Muscle layer of colon (tissue), 2 donors: ENCODE measurements around the gene EMC10.
A peak's percentile ranks its signal among the peaks of the same experiment; 100 is the strongest.
"Not testable (repeated sequence)": the region's sequence is repeated elsewhere in the genome, so short reads cannot be mapped to it uniquely, and the experiment has no call there.

ENCODE experiments used
- H3K27ac ChIP-seq: one replicate; pipeline ENCODE4 v1.7.0; 2013; ENCODE audit warnings: low read depth, mild to moderate bottlenecking, low read length, moderate library complexity
- H3K27me3 ChIP-seq, 2 donors: one replicate each; pipeline ENCODE4 v1.7.0; 2013; ENCODE audit warnings: low read length in 2 of 2, mild to moderate bottlenecking in 2 of 2; ENCODE audit not compliant: insufficient read depth in 2 of 2, control insufficient read depth in 1 of 2
- H3K36me3 ChIP-seq: one replicate; pipeline ENCODE4 v1.7.0; 2013; ENCODE audit warnings: mild to moderate bottlenecking, low read length; ENCODE audit not compliant: insufficient read depth
- H3K4me1 ChIP-seq: one replicate; pipeline ENCODE4 v1.7.0; 2013; ENCODE audit warnings: mild to moderate bottlenecking, low read length; ENCODE audit not compliant: insufficient read depth
- H3K4me3 ChIP-seq, 2 donors: one replicate each; pipeline ENCODE4 v1.7.0; 2013; ENCODE audit warnings: low read length in 2 of 2, low read depth in 1 of 2, mild to moderate bottlenecking in 1 of 2, moderate library complexity in 1 of 2
- H3K9ac ChIP-seq: one replicate; pipeline ENCODE4 v1.7.0; 2013; ENCODE audit warnings: low read length
- H3K9me3 ChIP-seq: one replicate; pipeline ENCODE4 v1.7.0; 2013; ENCODE audit warnings: mild to moderate bottlenecking, low read length
- donor health status: abdominal sarcoma.
- donor health status: Adenocarcinoma of cecum.

EMC10 gene

DNA sequence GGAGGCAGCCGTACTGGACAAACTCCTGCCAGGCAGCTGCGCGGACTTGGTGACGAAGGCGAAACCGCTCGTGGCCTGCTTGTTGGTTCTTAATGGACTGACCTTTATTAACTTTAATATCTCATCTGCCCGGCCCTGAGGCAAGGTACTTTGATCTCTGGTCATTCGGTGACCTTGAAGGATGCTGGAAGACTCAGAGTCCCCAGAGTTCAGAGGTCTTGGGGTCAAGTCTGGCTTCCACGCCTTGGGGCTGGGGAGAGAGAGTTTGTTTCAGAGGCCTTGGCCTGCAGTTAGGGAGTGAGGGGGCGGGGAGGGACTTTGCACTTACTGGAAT is 9.6 kb upstream of the EMC10 start:
- H3K4me3 ChIP-seq: no peak overlapping the region
- no peak overlapping the region for H3K9ac ChIP-seq
- no peaks in the 10 kb centered on the region for H3K36me3 ChIP-seq
- peaks cover 0 to 7% of the 10 kb centered on the region in 2 donors for H3K27me3 ChIP-seq
- H3K9me3 ChIP-seq: no peaks in the 10 kb centered on the region
- no peak overlapping the region for H3K27ac ChIP-seq
- no peaks in the 10 kb centered on the region for H3K4me1 ChIP-seq

GRCh38 chr19:50467566-50467965 is 8.7 kb upstream of the EMC10 start:
- H3K4me1 ChIP-seq: no peaks in the 10 kb centered on the region
- no peak overlapping the region for H3K4me3 ChIP-seq
- H3K36me3 ChIP-seq: no peaks in the 10 kb centered on the region
- H3K27me3 ChIP-seq: peaks cover 0 to 6% of the 10 kb centered on the region in 2 donors
- H3K9me3 ChIP-seq: no peaks in the 10 kb centered on the region
- no peak overlapping the region for H3K27ac ChIP-seq
- H3K9ac ChIP-seq: no peak overlapping the region

GRCh38 chr19:50468818-50469217 is 7.5 kb upstream of the EMC10 start:
- H3K9ac ChIP-seq: no peak overlapping the region
- no peaks in the 10 kb centered on the region for H3K4me1 ChIP-seq
- H3K27me3 ChIP-seq: peaks cover 0 to 6% of the 10 kb centered on the region in 2 donors
- no peaks in the 10 kb centered on the region for H3K36me3 ChIP-seq
- no peaks in the 10 kb centered on the region for H3K9me3 ChIP-seq
- H3K27ac ChIP-seq: no peak overlapping the region
- H3K4me3 ChIP-seq: no peak overlapping the region

DNA sequence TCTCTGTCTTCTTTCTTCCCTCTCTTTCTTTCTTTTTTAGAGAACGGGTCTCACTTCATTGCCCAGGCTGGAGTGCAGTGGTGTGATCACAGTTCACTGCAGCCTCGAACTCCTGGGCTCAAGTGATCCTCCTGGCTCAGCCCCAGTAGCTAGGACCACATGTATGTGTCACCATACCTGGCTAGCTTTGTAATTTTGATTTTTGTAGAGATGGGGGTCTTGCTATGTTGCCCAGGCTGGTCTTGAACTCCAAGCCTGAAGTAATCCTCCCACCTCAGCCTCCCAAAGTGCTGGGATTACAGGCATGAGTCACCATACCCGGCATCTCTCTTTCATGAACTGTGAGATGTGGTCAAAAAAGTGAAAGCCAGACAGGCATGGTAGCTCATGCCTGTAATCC is 3.0 kb upstream of the EMC10 start:
- H3K4me1 ChIP-seq: peaks cover 11% of the 10 kb centered on the region
- not testable (repeated sequence) for H3K4me3 ChIP-seq, H3K9ac ChIP-seq, H3K27me3 ChIP-seq, H3K27ac ChIP-seq, H3K36me3 ChIP-seq, H3K9me3 ChIP-seq

DNA sequence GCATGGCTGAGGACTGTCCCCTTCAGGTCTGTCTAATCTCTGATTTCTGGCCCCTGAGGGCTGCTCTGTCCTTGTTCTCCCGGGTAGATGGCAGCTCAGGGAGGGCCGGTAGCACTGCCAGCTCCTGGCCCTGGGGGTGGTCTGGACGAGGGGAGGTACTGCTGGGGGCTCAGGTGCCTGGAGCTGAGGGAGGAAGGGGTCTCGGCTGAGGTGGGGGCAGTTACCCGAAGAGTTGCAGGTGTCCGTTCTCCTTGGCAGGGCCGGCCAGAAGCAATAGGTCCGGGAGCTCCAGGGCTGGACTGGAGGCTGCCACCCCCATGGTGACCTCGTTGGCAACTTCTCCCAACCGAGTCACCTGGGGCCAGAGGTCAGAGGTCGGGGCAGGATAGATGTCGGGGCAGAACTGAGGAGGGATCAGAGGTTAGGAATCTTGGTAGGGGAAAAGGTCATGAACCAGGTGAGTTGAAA is 1.2 kb upstream of the EMC10 start:
- Histone ChIP-seq H3K9ac (no peak overlapping the region), H3K4me3 (no peak overlapping the region), H3K9me3 (no peaks in the 10 kb centered on the region), H3K4me1 (peaks cover 11% of the 10 kb centered on the region), H3K36me3 (peaks cover 12% of the 10 kb centered on the region), H3K27me3 (no peaks in the 10 kb centered on the region), H3K27ac (no peak overlapping the region)

DNA sequence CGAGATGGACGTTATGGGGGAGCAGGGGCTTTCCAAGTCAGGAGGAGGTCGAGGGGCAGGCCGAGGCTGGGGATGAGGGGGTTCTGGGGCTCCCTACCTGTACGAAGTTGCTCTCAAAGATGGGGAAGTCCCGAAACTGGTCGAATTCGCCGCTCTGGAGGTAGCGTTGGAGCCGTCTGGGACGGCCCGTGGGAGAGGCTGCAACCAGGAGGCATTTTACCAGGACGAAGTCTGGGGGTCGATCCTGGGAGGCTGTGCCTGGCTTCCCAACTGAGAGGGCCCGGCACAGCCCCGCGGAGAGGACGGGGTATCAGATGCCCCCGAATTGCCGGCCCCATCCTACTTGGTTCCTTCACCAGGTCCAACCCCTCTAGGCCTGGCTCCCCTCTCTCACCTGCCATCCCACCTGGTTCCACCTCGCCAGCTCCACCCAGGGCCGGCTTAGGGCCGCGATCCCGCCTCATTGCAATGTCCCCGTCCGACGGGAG is 527 bp upstream of the EMC10 start:
- Histone ChIP-seq H3K27me3 (no peaks in the 10 kb centered on the region), H3K9me3 (no peaks in the 10 kb centered on the region), H3K4me3 (peak overlapping the region; percentile 92 to 93), H3K36me3 (peaks cover 19% of the 10 kb centered on the region), H3K9ac (no peak overlapping the region), H3K27ac (no peak overlapping the region), H3K4me1 (peaks cover 11% of the 10 kb centered on the region)

DNA sequence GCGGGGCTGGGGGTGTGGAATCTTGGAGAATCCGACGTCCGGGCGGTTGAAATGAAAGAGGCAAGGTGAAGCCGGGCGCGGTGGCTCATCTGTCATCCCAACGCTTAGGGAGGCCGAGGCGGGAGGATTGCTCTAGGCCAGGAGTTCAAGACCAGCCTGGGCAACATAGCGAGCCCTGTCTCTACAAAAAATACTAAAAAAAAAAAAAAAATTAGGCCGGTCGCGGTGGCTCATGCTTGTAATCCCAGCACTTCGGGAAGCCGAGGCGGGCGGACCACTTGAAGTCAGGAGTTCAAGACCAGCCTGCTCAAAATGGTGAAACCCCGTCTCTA is 566 bp downstream of the EMC10 start:
- Histone ChIP-seq H3K36me3 (peaks cover 27% of the 10 kb centered on the region), H3K9me3 (no peaks in the 10 kb centered on the region), H3K27ac (peak overlapping the region; percentile 79), H3K4me1 (peaks cover 11% of the 10 kb centered on the region), H3K4me3 (peak overlapping the region; percentile 92 to 93), H3K27me3 (no peaks in the 10 kb centered on the region), H3K9ac (peak overlapping the region; percentile 71)

DNA sequence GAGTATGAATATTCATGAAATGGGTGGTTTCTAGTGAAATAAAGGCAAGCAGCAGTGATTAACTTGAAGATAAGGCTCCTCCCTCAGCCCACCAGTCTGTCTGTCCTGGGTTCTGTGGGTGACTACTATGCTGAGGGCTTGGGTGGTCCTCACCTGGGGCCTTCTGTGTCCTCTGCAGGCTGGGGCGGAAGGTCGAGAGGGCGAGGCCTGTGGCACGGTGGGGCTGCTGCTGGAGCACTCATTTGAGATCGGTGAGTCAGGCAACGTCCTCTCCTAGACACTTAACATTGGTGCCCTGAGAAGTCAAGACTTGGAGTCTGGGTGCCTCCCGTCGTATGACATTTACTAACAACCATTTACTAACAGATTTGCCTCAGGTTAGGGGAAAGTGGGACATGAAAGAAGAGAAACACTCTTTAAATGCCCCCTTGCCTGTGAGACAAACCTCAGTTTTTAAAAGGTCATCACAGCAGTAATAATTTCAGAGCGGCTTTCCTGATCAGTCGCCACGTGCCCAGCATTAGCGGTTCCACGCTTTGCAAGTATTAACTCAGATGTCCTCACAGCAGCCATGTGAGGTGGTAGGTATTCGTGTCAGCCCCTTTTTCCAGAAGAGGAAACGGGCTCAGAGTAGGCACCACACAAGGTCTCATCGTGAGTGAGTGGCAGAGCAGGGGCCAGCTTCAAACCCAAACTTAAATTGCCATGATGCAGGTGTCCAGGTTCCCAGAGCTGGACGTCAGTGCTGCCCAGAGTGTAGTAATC is 1.6 kb downstream of the EMC10 start:
- H3K36me3 ChIP-seq: peaks cover 27% of the 10 kb centered on the region
- no peaks in the 10 kb centered on the region for H3K27me3 ChIP-seq
- peak overlapping the region in 1 of 2 donors; percentile 92 for H3K4me3 ChIP-seq
- no peaks in the 10 kb centered on the region for H3K9me3 ChIP-seq
- H3K27ac ChIP-seq: no peak overlapping the region
- H3K4me1 ChIP-seq: peaks cover 11% of the 10 kb centered on the region
- no peak overlapping the region for H3K9ac ChIP-seq

DNA sequence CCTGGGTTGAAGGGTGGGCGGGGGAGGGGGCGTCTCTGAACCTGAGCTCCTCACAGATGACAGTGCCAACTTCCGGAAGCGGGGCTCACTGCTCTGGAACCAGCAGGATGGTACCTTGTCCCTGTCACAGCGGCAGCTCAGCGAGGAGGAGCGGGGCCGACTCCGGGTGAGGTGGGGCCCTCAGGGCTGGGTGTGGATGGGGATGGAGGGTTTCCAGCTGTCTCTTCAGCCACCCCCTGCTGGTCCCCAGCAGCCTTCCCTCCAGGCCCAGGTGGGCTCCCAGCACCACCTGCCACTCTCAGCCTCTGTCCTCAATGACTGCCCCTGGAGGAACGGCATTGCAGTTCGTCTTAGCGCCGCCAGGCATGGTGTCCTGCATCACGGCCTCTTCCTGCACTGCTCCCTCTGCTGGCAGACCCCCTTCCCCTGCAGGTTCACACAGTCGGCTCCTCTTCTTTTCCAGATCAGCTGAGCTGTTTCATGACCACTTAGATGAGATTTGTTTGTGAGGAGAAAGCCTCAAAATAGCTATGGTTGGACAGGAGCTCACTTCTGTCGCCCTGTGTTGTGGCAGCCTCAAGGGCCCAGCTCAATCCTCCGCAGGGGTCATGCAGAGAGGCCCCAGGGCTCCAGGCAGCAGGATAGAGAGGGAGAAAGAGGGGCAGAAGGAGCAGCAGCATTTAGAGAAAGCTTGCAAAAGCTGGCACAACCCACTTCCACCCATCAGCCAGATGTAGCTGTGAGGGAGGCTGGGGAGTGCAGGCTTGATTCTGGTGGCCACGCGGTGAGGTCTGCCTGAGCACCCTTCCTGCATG is 2.8 kb downstream of the EMC10 start:
- Histone ChIP-seq H3K4me3 (no peak overlapping the region), H3K9me3 (no peaks in the 10 kb centered on the region), H3K9ac (no peak overlapping the region), H3K36me3 (peaks cover 27% of the 10 kb centered on the region), H3K27ac (no peak overlapping the region), H3K27me3 (no peaks in the 10 kb centered on the region), H3K4me1 (peaks cover 11% of the 10 kb centered on the region)

GRCh38 chr19:50479761-50480251 is 3.5 kb downstream of the EMC10 start:
- Histone ChIP-seq H3K9ac (no peak overlapping the region), H3K4me1 (peaks cover 11% of the 10 kb centered on the region), H3K4me3 (no peak overlapping the region), H3K27ac (no peak overlapping the region), H3K27me3 (no peaks in the 10 kb centered on the region), H3K9me3 (no peaks in the 10 kb centered on the region), H3K36me3 (peaks cover 27% of the 10 kb centered on the region)

DNA sequence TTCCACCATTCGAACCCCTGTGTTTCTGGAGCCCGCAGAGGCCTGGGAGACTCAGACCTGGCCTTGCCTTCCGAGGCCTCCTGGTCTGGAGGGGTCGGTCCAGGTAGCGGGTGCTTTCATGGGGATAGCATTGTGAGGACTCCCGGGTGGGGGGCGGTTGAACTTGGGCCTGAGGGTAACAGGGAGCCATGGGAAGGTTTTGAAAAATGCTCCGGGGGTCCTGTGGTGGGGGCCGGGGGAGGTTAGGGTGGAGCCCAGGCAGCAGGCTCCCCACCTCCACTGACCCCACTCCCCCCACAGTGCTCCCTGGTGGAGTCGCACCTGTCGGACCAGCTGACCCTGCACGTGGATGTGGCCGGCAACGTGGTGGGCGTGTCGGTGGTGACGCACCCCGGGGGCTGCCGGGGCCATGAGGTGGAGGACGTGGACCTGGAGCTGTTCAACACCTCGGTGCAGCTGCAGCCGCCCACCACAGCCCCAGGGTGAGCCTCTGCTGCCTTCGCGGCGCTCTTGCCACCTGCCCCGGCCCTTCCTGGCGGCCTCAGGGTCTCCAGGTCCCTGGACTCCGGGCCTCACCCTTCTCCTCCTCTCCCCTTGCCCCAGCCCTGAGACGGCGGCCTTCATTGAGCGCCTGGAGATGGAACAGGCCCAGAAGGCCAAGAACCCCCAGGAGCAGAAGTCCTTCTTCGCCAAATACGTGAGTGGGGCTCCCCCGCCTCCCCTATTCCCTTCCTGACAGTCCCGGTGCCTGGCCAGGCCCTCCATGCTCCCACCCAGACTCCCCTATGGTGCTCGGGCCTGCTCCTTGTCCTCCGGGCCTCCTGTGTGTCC is 4.2 kb downstream of the EMC10 start:
- Histone ChIP-seq H3K4me1 (peaks cover 11% of the 10 kb centered on the region), H3K27me3 (no peaks in the 10 kb centered on the region), H3K27ac (no peak overlapping the region), H3K9me3 (no peaks in the 10 kb centered on the region), H3K4me3 (no peak overlapping the region), H3K9ac (no peak overlapping the region), H3K36me3 (peaks cover 27% of the 10 kb centered on the region)
